D341Med (cell line): Measurements from ENCODE around the gene TMEM163.
"Not testable (repeated sequence)": the region's sequence is repeated elsewhere in the genome, so short reads cannot be mapped to it uniquely, and the experiment has no call there.

Experiments
- DNase-seq: peaks from one replicate; pipeline ENCODE4 v3.0.0; 2012; ENCODE audit warnings: low spot score

TMEM163 gene

DNA sequence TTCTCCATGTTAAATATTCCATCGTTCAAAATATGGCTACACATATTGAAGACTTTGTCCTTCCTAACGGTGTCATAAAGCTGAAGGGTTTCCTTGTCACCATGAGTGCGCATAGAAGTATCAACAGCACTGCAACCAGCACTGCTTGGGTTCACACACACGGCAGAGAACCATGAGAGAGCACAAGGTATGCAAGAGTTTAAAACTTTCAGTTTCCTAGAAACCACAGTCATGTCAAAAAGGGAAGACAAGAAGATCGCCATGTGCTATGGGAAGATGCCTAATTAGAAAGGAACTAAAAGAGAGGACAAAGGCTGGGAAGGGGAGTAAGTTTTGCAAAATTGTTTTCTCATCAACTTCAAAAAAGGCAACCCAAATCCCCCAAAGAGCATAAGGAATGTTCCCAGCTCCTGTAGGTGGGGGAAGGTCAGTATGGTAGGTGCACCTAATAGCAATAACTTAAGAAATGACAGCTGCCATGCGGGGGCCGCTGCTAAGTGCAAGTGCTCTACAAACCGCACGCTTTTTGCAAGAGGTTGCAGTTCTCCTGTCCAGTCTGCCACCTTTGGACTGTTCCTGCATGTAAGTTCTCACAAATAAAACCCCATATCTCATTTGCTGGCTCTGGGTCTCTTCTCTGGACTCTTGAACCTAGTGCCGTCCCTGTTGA, 136.8 kb downstream of the TMEM163 start:
- no peak for DNase-seq

DNA sequence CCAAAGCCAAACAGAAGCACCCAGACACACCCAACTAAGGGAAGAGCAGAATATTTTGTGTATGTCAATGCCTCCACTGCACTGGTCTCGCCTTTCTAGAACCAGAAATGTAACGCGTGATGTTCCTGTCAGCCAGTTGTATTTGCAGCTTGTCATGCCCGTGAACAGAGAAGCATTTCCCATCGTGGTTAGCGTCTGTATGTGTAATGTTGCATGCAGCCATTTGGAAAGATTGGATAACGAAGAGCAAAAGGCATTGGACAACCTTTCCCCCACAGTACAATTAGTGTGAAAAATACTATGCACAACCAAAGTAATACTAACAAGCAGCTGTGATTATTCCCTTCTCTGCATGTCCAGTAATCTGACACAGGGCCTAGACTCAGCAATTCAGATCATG, 140.5 kb downstream of the TMEM163 start:
- no peak for DNase-seq

- DNase-seq: no peak
Measured at GRCh38 chr2:134576478-134576877, 142.3 kb downstream of the TMEM163 start.

GRCh38 chr2:134575888-134576287, 142.9 kb downstream of the TMEM163 start:
- DNase-seq: no peak

DNA sequence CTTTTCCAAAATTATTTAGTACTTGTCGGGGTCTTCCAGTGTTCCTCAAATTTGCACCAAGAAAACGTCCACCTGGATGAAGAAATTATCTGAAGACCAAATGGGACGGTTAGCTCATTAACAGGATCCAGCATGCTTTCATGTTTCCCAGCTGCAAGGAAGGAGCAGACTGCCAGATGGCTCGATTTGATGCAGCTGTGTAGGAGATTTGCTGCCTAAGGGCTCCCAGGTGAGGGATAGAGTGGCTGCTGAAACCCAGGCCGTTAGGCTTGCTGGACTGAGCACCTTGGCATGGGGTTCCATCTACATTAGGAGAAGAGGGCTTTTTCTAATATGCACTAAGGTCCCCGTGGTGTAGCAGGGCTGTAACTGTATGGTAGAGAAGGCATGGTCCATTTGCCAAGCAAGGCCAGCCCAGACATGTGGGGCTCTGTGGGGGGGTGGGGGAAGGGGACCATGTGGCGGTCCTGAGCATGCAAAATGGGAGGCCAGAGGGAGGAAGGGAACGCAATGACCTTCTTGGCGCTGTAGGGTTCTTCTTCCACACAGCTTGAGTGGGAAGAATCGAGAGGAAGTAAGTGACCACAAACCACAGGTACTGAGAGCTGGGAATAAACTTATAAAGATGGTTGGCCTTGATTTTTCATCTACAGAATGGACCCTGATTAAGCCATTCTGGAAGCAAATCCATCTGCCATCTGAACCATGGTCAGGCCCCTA, 144.0 kb downstream of the TMEM163 start:
- DNase-seq: no peak

DNA sequence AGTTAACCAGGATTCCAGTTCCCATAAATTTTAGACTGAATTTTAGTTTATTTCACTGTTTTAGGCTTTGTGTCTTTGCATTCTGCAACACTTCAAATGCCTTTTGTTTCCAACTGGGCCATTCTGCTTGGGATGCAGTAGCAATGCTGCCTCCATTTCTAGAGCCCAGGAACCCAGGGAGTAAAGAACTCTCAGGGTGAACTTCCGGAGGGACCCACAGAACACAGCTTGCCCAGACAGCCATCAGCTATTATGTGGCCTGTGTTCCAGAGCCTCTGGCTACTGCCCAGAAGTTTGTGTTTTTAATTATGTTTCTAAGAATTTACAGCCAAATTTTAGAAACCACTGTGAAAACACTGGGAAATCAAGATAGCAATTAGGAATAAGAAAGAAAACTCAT, 145.1 kb downstream of the TMEM163 start:
- DNase-seq: no peak

GRCh38 chr2:134573085-134573370, 145.8 kb downstream of the TMEM163 start:
- DNase-seq: no peak

DNA sequence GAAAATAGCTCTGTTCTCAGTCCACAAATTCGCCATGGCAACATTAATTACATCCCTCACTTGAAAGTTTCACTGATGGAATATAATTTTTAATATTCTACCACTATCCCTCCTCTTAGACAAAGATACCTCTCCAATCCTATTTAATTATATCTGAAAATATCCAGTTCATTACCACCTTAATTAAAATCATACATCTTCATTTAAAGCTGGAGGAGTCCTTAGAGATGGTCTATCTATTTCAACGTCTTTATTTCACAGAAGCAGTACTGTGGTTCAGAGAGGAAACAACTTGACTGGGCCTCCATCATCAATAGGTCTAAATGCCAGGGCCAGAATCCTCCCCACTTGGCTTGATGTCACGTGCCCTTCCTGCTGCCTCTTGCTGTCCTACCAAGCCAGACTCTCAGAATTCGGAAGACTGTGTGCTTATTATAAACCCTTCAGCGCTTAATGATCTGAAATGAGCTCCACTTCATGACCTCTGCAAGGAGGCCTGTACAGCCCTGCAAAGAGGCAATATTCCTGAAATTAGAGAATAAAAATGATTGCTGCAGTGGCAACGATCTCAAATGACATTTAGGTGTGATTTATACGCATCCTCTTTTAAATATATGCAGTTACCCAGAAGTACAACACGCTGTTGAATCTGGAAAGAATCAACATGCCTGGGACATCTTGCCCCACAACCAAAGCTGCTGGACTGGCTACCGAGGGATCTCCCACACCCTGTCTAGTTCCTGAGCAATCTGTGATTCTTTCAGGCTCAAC, 146.3 kb downstream of the TMEM163 start:
- no peak for DNase-seq

- DNase-seq: no peak
Measured at GRCh38 chr2:134570676-134571075, 148.1 kb downstream of the TMEM163 start.

- no peak for DNase-seq
Measured at GRCh38 chr2:134568413-134568812, 150.4 kb downstream of the TMEM163 start.

DNA sequence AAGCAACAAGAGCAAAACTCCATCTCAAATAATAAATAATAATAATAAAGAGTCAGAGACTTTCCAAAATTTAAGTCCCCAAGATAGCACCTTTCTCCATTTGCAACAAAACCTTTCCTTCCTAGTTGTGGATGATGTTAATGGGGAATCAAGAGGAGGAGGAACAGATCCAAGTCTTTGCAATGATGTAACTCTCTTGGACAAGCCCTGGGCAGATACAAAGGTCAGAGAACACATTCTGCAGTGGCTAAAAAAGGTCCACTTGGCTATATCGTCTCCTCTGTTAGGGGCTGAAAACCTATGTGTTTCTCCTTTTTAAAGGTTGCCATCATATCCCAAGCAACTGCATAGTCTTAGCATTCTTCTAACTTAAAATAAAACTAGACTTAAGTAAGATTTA, 151.1 kb downstream of the TMEM163 start:
- no peak for DNase-seq

- DNase-seq: not testable (repeated sequence)
Measured at GRCh38 chr2:134564955-134565354, 153.8 kb downstream of the TMEM163 start.

- DNase-seq: no peak
Measured at GRCh38 chr2:134564549-134564948, 154.3 kb downstream of the TMEM163 start.

DNA sequence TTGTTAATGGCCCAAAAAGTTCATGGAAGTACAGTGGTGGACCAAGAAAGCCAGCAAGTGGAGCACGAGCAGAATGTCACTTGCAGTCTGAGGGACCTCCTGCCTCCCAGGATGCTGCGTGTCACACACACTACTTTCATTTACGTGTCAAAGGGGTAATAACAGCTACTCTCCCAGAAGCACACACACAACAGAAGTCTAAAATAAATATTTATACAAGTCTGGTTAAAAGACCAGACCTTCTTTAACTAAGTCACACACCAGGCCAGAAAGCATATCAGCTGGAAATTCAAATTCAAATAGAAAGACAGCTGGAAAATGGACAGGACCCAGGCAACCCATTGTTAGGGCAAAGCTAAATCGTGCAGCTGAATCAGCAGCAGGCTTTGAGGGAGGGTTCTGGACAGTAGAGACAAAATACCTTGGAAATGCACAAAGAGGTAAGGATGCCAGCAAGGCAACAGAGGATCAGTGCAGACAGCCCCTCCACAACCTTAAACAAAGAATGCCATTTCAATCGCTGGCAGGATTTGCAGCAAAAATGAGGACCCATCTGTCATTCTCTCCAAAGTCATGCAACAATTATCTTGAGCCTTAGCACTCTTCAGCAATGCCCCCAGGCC, 160.5 kb downstream of the TMEM163 start:
- DNase-seq: no peak

DNA sequence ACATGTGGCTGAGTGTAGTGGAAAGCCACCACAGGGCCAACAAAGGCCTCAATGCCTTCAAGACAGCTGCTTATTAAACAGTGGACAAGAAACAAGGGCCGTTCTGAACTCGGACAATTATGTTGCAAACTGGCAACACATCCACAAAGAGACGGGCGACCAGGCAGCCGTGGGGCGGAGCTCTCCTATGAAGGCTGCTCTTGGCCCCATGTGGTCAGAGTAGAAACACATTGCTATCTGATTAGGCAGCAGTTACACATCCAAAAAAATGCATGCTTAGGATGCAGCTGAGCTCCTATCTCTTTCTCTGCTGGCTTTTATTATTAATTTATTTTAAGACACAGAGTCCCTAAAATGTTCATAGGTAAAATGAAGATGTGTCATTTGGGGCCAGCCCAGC, 163.4 kb downstream of the TMEM163 start:
- DNase-seq: no peak

- DNase-seq: no peak
Measured at GRCh38 chr2:134553657-134554056, 165.1 kb downstream of the TMEM163 start.

DNA sequence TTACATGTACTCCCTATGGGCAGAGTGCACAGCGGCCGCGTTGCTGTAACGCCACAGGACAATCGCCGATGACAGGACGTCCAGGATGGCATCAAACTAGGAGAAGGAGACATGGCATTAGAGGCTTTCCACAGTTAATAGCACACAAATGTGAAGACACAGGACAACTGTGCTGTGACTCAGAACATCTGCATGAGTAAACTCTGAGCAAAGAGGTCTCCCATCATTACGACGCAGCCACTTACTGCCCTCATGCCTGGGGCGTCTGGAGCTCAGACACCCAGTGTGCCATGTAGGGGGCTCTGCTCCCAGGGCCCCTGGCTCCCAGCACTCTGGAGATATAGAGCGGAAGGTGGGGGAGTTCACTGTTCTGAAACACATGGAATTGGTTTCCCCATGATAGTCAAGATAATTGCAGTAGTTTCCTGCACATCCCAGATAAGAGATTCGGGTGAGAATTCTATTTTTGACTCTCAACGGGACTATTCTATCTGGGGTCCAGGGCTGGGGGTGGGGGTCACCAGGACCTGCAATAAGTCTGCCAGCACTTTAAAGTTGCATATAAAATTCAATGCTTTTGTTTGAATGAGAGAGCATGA, 168.1 kb downstream of the TMEM163 start:
- no peak for DNase-seq

DNA sequence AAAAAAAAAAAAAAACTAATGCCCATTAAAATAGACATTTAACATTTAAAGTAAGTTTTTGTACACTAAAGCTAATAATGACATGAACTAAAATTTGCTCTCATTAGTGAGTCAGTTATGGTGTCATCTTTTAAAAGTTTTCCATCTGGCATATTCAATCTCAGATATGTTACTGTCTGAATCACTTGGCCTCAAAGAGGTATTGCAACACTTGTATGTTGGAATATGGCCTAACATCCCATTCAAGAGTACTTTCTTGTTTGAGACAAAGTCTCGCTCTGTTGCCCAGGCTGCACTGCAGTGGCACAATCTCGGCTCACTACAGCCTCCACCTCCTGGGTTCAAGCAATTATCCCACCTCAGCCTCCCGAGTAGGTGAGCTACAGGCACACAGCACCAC, 169.7 kb downstream of the TMEM163 start:
- DNase-seq: no peak

GRCh38 chr2:134540990-134541389, 177.8 kb downstream of the TMEM163 start:
- no peak for DNase-seq

GRCh38 chr2:134539981-134540380, 178.8 kb downstream of the TMEM163 start:
- DNase-seq: no peak

DNA sequence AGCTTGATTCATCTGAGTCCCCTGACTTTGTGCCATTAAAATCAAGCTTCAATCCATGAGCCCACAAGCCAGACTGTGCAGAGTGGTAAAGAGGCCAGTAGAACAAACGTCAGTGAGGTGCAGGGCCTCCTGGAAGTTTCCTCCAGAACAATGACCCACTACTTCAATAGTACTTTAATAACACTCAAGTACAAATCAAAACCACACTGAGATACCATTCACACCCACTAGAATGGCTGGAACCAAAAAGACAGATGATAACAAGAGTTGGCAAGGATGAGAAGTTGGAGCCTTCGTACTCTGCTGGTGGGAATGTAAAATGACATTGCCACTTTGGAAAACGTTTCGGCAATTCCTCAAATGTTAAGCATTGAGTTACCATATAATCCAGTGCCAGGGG, 181.1 kb downstream of the TMEM163 start:
- DNase-seq: no peak

DNA sequence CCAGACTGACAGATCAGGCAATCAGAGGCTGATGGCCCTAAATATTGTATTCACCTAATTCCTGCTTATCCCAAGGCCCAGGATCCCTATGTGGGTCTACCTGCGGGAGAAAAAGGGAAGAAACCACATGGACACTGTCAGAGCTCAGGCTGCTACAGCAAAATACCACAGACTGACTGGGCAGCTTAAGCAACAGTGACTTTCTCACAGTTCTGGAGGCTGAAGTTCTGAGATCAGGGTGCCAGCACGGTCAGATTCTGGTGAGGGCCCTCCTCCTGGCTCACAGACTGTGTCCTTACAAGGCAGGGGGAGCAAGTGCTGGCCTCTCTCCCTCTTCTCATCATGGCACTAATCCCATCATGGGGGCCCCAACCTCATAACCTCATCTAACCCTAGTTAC, 181.7 kb downstream of the TMEM163 start:
- no peak for DNase-seq

DNA sequence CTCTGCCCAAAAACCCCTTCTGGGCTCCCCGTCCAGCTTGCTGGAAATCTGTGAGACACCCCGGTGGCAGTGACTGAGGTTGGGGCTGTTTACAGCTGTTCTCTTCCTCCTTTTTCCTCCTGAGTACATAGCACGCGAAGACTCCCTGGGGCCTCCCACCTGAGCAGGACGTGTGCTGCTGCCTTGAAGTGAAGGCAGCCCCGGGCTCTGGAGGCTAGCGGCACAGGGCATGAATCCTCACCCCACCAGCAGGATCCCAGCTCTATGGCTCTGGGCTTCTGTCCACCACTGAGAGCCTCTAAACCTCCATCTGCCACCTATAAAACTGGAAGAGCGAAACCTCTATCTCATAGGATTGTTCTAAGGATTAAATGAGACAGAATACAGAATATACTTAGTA, 182.5 kb downstream of the TMEM163 start:
- DNase-seq: no peak
